Hippocampal formation (tissue), 2 donors: ENCODE results near the gene TMEM208.

Experiments
- DNase-seq, 2 donors: peaks; one replicate each; lab custom pipeline; 2025; lab: John Stamatoyannopoulos, UW

TMEM208 gene

DNA sequence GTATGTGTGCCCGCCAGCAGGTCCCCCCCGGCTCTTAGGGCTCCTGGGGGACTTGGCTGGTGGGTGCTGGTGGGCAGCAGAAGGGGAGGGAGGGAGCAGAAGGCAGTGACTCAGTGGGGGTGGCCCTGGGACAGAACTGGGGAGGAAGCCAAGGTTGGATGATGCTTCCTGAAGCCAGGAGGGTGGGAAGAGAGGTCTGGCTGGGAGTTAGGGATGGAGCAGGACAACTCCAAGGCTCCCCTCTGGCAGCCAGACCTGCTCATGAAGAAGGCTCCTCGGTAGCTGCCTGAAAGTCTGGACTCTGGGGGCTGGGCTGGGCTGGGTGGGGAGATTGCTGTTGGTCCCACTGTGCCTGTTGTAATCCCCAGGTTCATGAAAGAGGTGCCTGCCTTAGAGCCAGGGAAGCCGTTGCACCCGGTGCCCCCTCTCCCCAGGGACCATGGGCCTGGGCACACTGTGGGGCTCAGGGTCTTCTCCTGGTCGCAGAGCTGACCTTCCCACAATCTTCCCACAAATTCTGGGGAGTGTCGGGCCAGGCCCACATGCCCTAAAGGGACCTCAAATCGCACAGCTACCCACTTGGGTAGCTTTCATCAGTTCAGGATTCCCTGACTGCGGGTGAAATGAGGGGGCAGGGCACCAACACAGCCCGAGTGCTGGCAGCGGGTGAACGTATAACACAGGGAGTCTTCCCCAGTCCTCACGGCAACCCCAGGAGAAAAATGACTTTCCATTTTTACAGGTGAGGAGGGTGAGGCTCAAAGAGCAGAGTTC lies 51.3 kb downstream of the TMEM208 start:
- no peak for DNase-seq
